Gastrocnemius medialis (tissue), 4 donors: ENCODE data around the gene ATRNL1. TPM values are rescaled to one million over a fixed set of nuclear protein-coding genes. Genes with fewer than 3 reads are reported as not detected.
"Not testable (repeated sequence)": the region's sequence is repeated elsewhere in the genome, so short reads cannot be mapped to it uniquely, and the experiment has no call there.

ENCODE experiments used
- ATAC-seq, 2 donors: fragments of 150-250 bp; one replicate each; pipeline ENCODE4 v1.9.1; 2016
- DNase-seq, 2 donors: peaks; one replicate each; pipeline ENCODE4 v3.0.0-alpha.2; 2019
- H3K27ac ChIP-seq, 4 donors: fragments of 200-600 bp; sonication (generic); 1 replicate in 1 of 4; 2 replicates in 3 of 4; pipeline ENCODE4 v1.5.1; 2016 to 2018; ENCODE audit warnings: mild to moderate bottlenecking in 2 of 4, moderate library complexity in 1 of 4
- H3K27me3 ChIP-seq, 3 donors: fragments of 200-600 bp; sonication (generic) in 2 of 3; 1 replicate in 1 of 3; 2 replicates in 2 of 3; pipeline versions ENCODE4 v1.5.1 to v1.6.0; 2016 to 2019; ENCODE audit warnings: mild to moderate bottlenecking in 1 of 3, moderate library complexity in 1 of 3
- H3K36me3 ChIP-seq, 2 donors: fragments of 200-600 bp; sonication (generic) in 1 of 2; one replicate each; pipeline ENCODE4 v1.5.1; 2017 to 2018
- H3K4me1 ChIP-seq, 2 donors: fragments of 200-600 bp; sonication (generic) in 1 of 2; one replicate each; pipeline ENCODE4 v1.5.1; 2016 to 2017; ENCODE audit warnings: mild to moderate bottlenecking in 2 of 2
- H3K4me3 ChIP-seq, 4 donors: fragments of 200-600 bp; sonication (generic) in 3 of 4; 1 replicate in 1 of 4; 2 replicates in 3 of 4; pipeline ENCODE4 v1.5.1; 2016 to 2019; ENCODE audit warnings: mild to moderate bottlenecking in 2 of 4
- H3K9me3 ChIP-seq, 3 donors: fragments of 200-600 bp; sonication (generic) in 2 of 3; 1 replicate in 1 of 3; 2 replicates in 2 of 3; pipeline ENCODE4 v1.5.1; 2016 to 2019
- POLR2A ChIP-seq, 2 donors: fragments of 450-650 bp; IDR thresholded peaks; one replicate each; pipeline ENCODE4 v1.6.1; 2017; ENCODE audit warnings: antibody characterized with exemption in 2 of 2, mild to moderate bottlenecking in 2 of 2, moderate library complexity in 2 of 2
- in situ Hi-C, 4 donors: fragments of 200-750 bp; cut with MboI; loops; one replicate each; pipeline versions ENCODE4 v1.15.0 to v1.8.0; 2017; ENCODE audit warnings: low sequenced_read_pairs in 4 of 4
- intact Hi-C: fragments of 100-400 bp; cut with DNase I; formaldehyde crosslinking; loops from one replicate; pipeline ENCODE4 v1.15.1; 2023; ENCODE audit warnings: low total_unique reads
- total RNA-seq, 4 donors: library from RNA; depleted of rRNA; stranded (reverse); fragments of >200 nt; gene quantifications; one replicate each; pipeline versions ENCODE4 v1.1.0 to v1.2.3, GENCODE V29; 2016
- TF ChIP-seq, protein P1 (sequence below), 5 experiments: fragments of 450-650 bp in 3 of 5; fragments of 200-600 bp in 2 of 5; sonication (generic) in 2 of 5; IDR thresholded peaks in 4 of 5; conservative IDR thresholded peaks in 1 of 5; 1 replicate in 4 of 5; 2 replicates in 1 of 5; pipeline ENCODE4 v1.5.1; 2016 to 2019; ENCODE audit warnings: antibody characterized with exemption in 5 of 5, mild to moderate bottlenecking in 3 of 5, moderate library complexity in 3 of 5

Gene ATRNL1
- total RNA-seq, 4 donors from 2014 or later, result 1.6 to 10.8 (median 3.8) TPM

GRCh38 chr10:115219203-115219602, 126.0 kb downstream of the ATRNL1 start:
- H3K9me3 ChIP-seq, result no peaks in the 10 kb centered on the region
- no peaks in the 10 kb centered on the region for H3K27me3 ChIP-seq
- TF ChIP-seq POLR2A (IDR thresholded peaks at IDR 0.05), result no peak
- TF ChIP-seq, protein P1, sequence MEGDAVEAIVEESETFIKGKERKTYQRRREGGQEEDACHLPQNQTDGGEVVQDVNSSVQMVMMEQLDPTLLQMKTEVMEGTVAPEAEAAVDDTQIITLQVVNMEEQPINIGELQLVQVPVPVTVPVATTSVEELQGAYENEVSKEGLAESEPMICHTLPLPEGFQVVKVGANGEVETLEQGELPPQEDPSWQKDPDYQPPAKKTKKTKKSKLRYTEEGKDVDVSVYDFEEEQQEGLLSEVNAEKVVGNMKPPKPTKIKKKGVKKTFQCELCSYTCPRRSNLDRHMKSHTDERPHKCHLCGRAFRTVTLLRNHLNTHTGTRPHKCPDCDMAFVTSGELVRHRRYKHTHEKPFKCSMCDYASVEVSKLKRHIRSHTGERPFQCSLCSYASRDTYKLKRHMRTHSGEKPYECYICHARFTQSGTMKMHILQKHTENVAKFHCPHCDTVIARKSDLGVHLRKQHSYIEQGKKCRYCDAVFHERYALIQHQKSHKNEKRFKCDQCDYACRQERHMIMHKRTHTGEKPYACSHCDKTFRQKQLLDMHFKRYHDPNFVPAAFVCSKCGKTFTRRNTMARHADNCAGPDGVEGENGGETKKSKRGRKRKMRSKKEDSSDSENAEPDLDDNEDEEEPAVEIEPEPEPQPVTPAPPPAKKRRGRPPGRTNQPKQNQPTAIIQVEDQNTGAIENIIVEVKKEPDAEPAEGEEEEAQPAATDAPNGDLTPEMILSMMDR (IDR thresholded peaks at IDR 0.05 in 4 of 5, conservative IDR thresholded peaks at IDR 0.05 in 1 of 5), result no peak
- in situ Hi-C loops (no loop called here), intact Hi-C loops (no loop called here)
- H3K4me1 ChIP-seq, result no peaks in the 10 kb centered on the region
- H3K27ac ChIP-seq, result no peak overlapping the region
- no peak for ATAC-seq
- no peak overlapping the region for H3K4me3 ChIP-seq
- no peaks in the 10 kb centered on the region for H3K36me3 ChIP-seq
- DNase-seq, result no peak

DNA sequence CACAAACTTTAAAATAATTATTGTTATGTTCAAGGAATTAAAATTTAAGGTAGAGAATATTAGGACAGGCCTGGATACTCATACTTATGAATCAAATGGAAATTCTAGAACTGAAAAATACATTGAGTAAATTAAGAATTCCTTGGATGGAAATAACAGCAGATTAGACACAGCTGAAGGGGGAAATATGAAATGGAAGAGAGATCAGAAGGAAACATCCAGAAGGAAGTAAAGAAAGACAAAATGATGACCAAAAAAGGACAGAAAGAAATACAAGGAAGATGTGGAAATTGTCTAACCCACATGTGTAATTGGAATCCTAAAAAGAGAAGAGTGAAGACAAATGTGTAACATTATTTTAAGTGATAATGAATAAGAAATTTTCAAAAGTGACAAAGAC, 128.9 kb downstream of the ATRNL1 start:
- TF ChIP-seq, protein P1 (IDR thresholded peaks at IDR 0.05 in 4 of 5, conservative IDR thresholded peaks at IDR 0.05 in 1 of 5), result no peak
- no peak for TF ChIP-seq POLR2A (IDR thresholded peaks at IDR 0.05)
- no peaks in the 10 kb centered on the region for H3K4me1 ChIP-seq
- no peaks in the 10 kb centered on the region for H3K9me3 ChIP-seq
- DNase-seq (no peak), ATAC-seq (no peak)
- no peak overlapping the region for H3K27ac ChIP-seq
- intact Hi-C loops, result no loop called here
- H3K4me3 ChIP-seq, result no peak overlapping the region
- H3K36me3 ChIP-seq, result no peaks in the 10 kb centered on the region
- no peaks in the 10 kb centered on the region for H3K27me3 ChIP-seq
- in situ Hi-C loops, result no loop called here

DNA sequence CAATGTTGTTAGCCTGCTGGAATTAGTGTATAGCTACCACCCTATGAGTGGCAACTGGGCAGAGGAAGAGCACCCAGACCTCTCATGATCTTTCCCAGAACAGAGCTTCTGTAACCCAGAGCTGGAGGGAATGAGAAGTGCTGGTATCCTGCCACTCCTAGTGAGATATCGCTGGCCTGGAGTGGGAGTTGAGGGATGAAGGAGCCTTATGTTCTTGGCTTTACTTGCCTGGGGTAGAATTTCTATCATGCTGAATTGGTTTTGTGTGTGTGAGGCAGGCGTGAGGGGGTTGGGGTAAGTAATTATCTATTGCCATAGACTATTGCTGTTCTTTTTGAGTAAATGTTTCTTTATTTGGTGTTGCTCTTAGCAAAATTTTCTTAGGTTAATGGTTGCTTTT, 146.6 kb downstream of the ATRNL1 start:
- ATAC-seq, result no peak
- in situ Hi-C loops, result no loop called here
- Histone ChIP-seq H3K4me1 (no peaks in the 10 kb centered on the region), H3K27ac (no peak overlapping the region), H3K4me3 (no peak overlapping the region), H3K36me3 (no peaks in the 10 kb centered on the region), H3K27me3 (no peaks in the 10 kb centered on the region), H3K9me3 (no peaks in the 10 kb centered on the region)
- intact Hi-C loops, result no loop called here
- TF ChIP-seq, protein P1 (IDR thresholded peaks at IDR 0.05 in 4 of 5, conservative IDR thresholded peaks at IDR 0.05 in 1 of 5), result no peak
- TF ChIP-seq POLR2A (IDR thresholded peaks at IDR 0.05), result no peak
- no peak for DNase-seq

DNA sequence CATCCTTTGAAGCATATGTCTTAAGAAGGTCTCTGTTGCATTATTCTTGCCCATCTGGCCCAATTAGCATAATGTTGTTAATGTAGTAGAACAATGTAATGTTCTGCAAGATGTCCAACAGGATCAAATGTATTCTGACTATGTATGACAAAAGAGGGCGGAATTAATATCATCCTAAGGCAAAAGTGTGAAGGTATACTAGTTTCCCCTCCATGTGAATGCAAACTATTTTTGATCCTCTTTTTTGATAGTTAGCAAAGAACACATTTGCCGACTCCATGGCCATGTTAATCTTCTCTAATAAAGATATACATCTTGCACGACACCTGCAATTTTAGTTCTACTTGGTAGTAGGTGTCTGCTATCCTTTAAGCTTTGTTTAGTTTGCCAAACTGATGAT, 157.6 kb downstream of the ATRNL1 start:
- no peaks in the 10 kb centered on the region for H3K27me3 ChIP-seq
- H3K27ac ChIP-seq, result no peak overlapping the region
- ATAC-seq (no peak), DNase-seq (no peak)
- TF ChIP-seq, protein P1 (IDR thresholded peaks at IDR 0.05 in 4 of 5, conservative IDR thresholded peaks at IDR 0.05 in 1 of 5), result no peak
- no peak for TF ChIP-seq POLR2A (IDR thresholded peaks at IDR 0.05)
- no peak overlapping the region for H3K4me3 ChIP-seq
- H3K36me3 ChIP-seq, result no peaks in the 10 kb centered on the region
- H3K4me1 ChIP-seq, result no peaks in the 10 kb centered on the region
- in situ Hi-C loops (no loop called here), intact Hi-C loops (no loop called here)
- no peaks in the 10 kb centered on the region for H3K9me3 ChIP-seq

GRCh38 chr10:115253765-115254164, 160.6 kb downstream of the ATRNL1 start:
- H3K27ac ChIP-seq, H3K36me3 ChIP-seq, H3K4me3 ChIP-seq, in situ Hi-C loops, H3K27me3 ChIP-seq, intact Hi-C loops, DNase-seq, ATAC-seq, H3K4me1 ChIP-seq, H3K9me3 ChIP-seq: not testable (repeated sequence)
